Measurements from ENCODE around the gene CES4A. TPM values are rescaled to one million over a fixed set of nuclear protein-coding genes. Genes with fewer than 3 reads are reported as not detected.

The CES4A gene
- total and polyA plus RNA-seq, 5 donors from 2014 or later: 1.6 to 11.9 (median 2.8) TPM

DNA sequence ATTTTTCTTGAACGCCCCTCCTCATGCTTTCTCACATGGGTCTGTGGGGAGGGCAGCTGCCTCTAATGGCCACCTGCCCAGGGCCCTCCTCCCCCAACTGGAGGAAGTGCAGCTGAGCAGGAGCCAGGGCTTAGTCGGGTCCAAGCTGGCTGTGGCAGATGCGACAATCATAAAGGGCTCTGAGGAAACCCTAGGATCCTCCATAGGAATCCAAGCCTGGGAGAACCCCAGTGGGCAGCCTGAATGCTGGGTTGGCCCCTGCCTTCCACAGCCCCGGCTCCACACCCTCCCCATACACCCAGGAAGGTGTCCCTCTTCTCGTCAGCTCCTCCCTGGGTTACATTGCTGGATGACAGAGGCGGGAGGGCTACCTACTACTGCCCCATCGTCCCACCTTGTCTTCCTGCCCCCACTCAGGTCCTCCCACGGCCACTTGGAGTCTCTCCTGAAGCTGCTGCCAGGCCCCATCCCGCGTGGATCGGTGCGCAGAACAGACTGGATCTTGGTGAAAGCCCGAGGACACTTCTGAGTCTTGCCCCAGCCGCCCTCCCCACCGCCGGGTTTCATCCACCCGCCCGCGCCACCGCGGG, 24.9 kb downstream of the CES4A start:
- H3K9me3 Mint-ChIP-seq: no peaks in the 10 kb centered on the region
- peak in 1 of 3 donors; percentile 46 for DNase-seq
- H3K4me3 Mint-ChIP-seq: peak overlapping the region; percentile 56 to 76 (median 66)
- no peaks in the 10 kb centered on the region for H3K36me3 Mint-ChIP-seq
- H3K27me3 Mint-ChIP-seq: no peaks in the 10 kb centered on the region
- H3K4me3 ChIP-seq (ENCODE audit: low read depth, low read length): peak overlapping the region; percentile 37
- ATAC-seq (ENCODE audit: low read depth in 2 of 2): no peak
- peak overlapping the region; percentile 25 to 54 (median 52) for H3K27ac Mint-ChIP-seq
- peaks cover 20% of the 10 kb centered on the region for H3K4me1 ChIP-seq (ENCODE audit: control insufficient read depth, insufficient read depth, low read length, poor library complexity, severe bottlenecking)
- peaks cover 0 to 18% (median 7%) of the 10 kb centered on the region in 4 donors for H3K4me1 Mint-ChIP-seq
- H3K27me3 ChIP-seq (ENCODE audit: control insufficient read depth, insufficient read depth, low read length): no peaks in the 10 kb centered on the region
- H3K9me3 ChIP-seq (ENCODE audit: control insufficient read depth in 2 of 2, low read length in 2 of 2): no peaks in the 10 kb centered on the region
- H3K27ac ChIP-seq (ENCODE audit: insufficient read depth, low read length, poor library complexity, severe bottlenecking): no peak overlapping the region
- H3K36me3 ChIP-seq (ENCODE audit: control insufficient read depth, insufficient read depth, low read length): no peaks in the 10 kb centered on the region

DNA sequence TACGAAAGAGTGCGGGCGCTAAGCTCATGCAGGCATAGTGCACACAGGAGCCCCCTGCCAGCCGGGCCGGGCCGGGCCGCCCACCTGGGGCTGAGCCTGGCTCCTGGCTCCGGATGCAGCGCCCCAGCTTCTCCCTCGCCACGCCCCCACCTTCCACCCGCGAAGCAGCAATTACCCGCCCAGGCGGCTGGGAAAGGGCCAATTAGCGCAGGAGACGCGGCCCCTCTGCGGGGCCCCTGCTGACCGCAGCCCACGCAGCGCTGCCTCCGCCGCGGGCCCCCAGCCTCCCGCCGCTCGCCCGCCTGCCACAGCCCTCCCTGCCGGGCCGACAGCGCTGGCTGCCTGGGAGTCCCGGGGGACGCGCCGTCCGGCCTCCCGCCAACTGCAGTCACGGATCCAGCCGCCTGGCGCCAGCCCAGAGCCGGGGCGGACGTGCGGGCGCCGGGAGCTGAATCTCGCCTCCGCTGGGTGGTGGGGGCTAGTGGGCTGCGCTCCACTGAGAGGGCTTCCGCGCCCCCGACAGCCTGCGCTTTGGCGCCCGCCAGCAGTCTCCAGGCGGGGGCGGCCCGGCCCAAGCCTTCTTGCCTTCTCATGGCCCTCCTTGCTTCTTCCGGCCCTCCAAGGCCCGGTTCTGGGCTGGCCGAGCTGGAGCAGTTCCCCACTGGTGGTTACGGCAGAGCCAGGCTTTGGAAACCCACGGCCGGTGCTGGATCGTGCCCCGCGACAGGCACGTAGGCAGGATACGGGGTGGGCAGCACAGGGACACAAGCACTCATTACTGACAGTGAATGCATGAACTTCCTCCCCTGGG, 25.6 kb downstream of the CES4A start:
- peak; percentile 64 to 90 (median 74) for DNase-seq
- Histone ChIP-seq H3K9me3 (ENCODE audit: control insufficient read depth in 2 of 2, low read length in 2 of 2) (no peaks in the 10 kb centered on the region), H3K4me3 (ENCODE audit: low read depth, low read length) (no peak overlapping the region), H3K4me1 (ENCODE audit: control insufficient read depth, insufficient read depth, low read length, poor library complexity, severe bottlenecking) (peaks cover 20% of the 10 kb centered on the region), H3K27ac (ENCODE audit: insufficient read depth, low read length, poor library complexity, severe bottlenecking) (no peak overlapping the region), H3K36me3 (ENCODE audit: control insufficient read depth, insufficient read depth, low read length) (no peaks in the 10 kb centered on the region), H3K27me3 (ENCODE audit: control insufficient read depth, insufficient read depth, low read length) (no peaks in the 10 kb centered on the region)
- ATAC-seq (ENCODE audit: low read depth in 2 of 2): peak; percentile 42 to 51
- H3K36me3 Mint-ChIP-seq: no peaks in the 10 kb centered on the region
- H3K27me3 Mint-ChIP-seq: no peaks in the 10 kb centered on the region
- peaks cover 0 to 18% (median 7%) of the 10 kb centered on the region in 4 donors for H3K4me1 Mint-ChIP-seq
- H3K9me3 Mint-ChIP-seq: no peaks in the 10 kb centered on the region
- peak overlapping the region; percentile 75 to 92 (median 88) for H3K4me3 Mint-ChIP-seq
- peak overlapping the region in 2 of 3 donors; percentile 54 to 56 for H3K27ac Mint-ChIP-seq

DNA sequence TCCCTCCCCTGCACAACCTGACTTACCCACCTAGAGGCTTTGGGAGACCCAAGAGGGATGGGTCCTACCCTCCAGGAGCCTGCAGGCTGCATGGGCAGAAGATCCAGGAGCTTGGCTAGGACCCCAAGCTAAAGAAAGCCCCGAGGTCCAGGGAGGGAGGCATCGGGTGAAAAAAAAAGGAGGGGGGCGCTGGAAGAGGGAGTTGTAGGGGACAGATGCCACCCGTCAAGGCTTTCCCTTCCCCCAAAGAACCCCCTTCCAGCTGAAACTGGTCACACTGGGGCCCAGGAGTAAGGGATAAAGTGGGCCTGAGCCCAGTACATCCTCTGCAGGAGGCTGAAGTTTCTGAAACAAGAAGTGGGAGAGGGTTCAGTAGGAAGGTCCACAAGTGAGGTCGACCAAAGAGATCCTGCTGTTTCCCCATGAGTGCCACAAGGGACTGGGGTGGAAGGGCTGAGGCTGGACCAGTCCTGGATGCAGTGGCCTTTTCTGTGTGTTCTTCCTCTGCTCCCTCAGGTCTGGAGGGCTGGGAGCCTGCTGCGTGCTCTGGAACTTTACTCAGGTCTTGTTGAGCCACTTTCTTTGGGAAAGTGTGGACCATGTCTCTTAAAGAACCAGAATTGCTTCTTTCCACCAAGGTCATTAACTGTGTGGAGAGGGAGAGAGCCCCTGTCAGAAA, 26.4 kb downstream of the CES4A start:
- no peaks in the 10 kb centered on the region for H3K36me3 ChIP-seq (ENCODE audit: control insufficient read depth, insufficient read depth, low read length)
- ATAC-seq (ENCODE audit: low read depth in 2 of 2) (no peak), DNase-seq (no peak)
- H3K9me3 ChIP-seq (ENCODE audit: control insufficient read depth in 2 of 2, low read length in 2 of 2): no peaks in the 10 kb centered on the region
- peaks cover 20% of the 10 kb centered on the region for H3K4me1 ChIP-seq (ENCODE audit: control insufficient read depth, insufficient read depth, low read length, poor library complexity, severe bottlenecking)
- no peaks in the 10 kb centered on the region for H3K27me3 ChIP-seq (ENCODE audit: control insufficient read depth, insufficient read depth, low read length)
- peak overlapping the region in 1 of 3 donors; percentile 56 for H3K27ac Mint-ChIP-seq
- H3K27me3 Mint-ChIP-seq: no peaks in the 10 kb centered on the region
- no peak overlapping the region for H3K4me3 ChIP-seq (ENCODE audit: low read depth, low read length)
- no peaks in the 10 kb centered on the region for H3K36me3 Mint-ChIP-seq
- H3K4me3 Mint-ChIP-seq: peak overlapping the region; percentile 73 to 90 (median 80)
- H3K4me1 Mint-ChIP-seq: peaks cover 0 to 18% (median 6%) of the 10 kb centered on the region in 4 donors
- no peak overlapping the region for H3K27ac ChIP-seq (ENCODE audit: insufficient read depth, low read length, poor library complexity, severe bottlenecking)
- no peaks in the 10 kb centered on the region for H3K9me3 Mint-ChIP-seq

DNA sequence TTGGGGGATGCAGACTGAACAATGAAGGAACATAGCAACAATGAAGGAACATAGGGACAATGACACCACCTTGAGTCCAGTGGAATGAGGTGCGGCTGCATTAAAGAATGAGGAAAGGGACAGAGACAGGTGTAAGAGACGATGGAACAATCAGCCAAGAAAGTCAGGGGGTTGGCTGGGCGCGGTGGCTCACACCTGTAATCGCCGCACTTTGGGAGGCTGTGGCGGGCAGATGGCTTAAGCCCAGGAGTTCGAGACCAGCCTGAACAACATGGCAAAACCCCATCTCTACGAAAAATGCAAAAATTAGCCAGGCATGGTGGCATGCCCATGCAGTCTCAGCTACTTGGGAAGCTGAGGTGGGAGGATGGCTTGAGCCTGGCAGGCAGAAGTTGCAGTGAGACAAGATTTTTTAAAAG, 26.9 kb downstream of the CES4A start:
- H3K27ac ChIP-seq (ENCODE audit: insufficient read depth, low read length, poor library complexity, severe bottlenecking): no peak overlapping the region
- Mint-ChIP-seq H3K4me3 (peak overlapping the region; percentile 21 to 73 (median 44)), H3K36me3 (no peaks in the 10 kb centered on the region), H3K4me1 (peaks cover 0 to 18% (median 6%) of the 10 kb centered on the region in 4 donors), H3K9me3 (no peaks in the 10 kb centered on the region), H3K27ac (no peak overlapping the region), H3K27me3 (no peaks in the 10 kb centered on the region)
- H3K4me1 ChIP-seq (ENCODE audit: control insufficient read depth, insufficient read depth, low read length, poor library complexity, severe bottlenecking): peaks cover 20% of the 10 kb centered on the region
- H3K27me3 ChIP-seq (ENCODE audit: control insufficient read depth, insufficient read depth, low read length): no peaks in the 10 kb centered on the region
- H3K4me3 ChIP-seq (ENCODE audit: low read depth, low read length): no peak overlapping the region
- ATAC-seq (ENCODE audit: low read depth in 2 of 2) (no peak), DNase-seq (peak in 1 of 3 donors; percentile 44)
- H3K9me3 ChIP-seq (ENCODE audit: control insufficient read depth in 2 of 2, low read length in 2 of 2): no peaks in the 10 kb centered on the region
- H3K36me3 ChIP-seq (ENCODE audit: control insufficient read depth, insufficient read depth, low read length): no peaks in the 10 kb centered on the region

DNA sequence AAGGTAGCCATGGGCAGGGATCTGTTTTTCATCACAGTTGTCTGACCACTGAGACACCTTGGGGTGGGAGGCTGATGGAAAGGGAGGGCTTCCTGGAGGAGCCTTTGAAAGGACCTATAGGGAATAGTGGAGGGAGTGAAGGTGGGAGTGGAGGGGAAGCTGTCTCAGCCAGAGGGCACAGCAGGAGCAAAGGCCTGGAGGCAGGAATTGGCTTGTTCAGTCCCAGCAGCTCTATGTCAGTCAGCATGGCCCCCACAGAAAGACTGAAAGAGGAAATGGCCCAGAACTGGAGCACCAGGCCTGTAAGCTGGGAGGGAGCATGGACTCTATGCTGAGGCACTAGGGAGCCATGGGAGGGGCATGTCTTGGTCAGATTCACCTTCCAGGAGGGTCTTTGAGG, 27.8 kb downstream of the CES4A start:
- H3K9me3 Mint-ChIP-seq: no peaks in the 10 kb centered on the region
- H3K27me3 Mint-ChIP-seq: no peaks in the 10 kb centered on the region
- H3K4me1 ChIP-seq (ENCODE audit: control insufficient read depth, insufficient read depth, low read length, poor library complexity, severe bottlenecking): peaks cover 20% of the 10 kb centered on the region
- no peak overlapping the region for H3K27ac ChIP-seq (ENCODE audit: insufficient read depth, low read length, poor library complexity, severe bottlenecking)
- H3K4me3 Mint-ChIP-seq: peak overlapping the region in 2 of 4 donors; percentile 52 to 81
- no peaks in the 10 kb centered on the region for H3K36me3 Mint-ChIP-seq
- no peak for DNase-seq
- no peaks in the 10 kb centered on the region for H3K36me3 ChIP-seq (ENCODE audit: control insufficient read depth, insufficient read depth, low read length)
- H3K4me1 Mint-ChIP-seq: peaks cover 0 to 13% (median 5%) of the 10 kb centered on the region in 4 donors
- no peak overlapping the region for H3K4me3 ChIP-seq (ENCODE audit: low read depth, low read length)
- H3K27me3 ChIP-seq (ENCODE audit: control insufficient read depth, insufficient read depth, low read length): no peaks in the 10 kb centered on the region
- ATAC-seq (ENCODE audit: low read depth in 2 of 2): no peak
- H3K27ac Mint-ChIP-seq: peak overlapping the region in 1 of 3 donors; percentile 92
- H3K9me3 ChIP-seq (ENCODE audit: control insufficient read depth in 2 of 2, low read length in 2 of 2): no peaks in the 10 kb centered on the region

DNA sequence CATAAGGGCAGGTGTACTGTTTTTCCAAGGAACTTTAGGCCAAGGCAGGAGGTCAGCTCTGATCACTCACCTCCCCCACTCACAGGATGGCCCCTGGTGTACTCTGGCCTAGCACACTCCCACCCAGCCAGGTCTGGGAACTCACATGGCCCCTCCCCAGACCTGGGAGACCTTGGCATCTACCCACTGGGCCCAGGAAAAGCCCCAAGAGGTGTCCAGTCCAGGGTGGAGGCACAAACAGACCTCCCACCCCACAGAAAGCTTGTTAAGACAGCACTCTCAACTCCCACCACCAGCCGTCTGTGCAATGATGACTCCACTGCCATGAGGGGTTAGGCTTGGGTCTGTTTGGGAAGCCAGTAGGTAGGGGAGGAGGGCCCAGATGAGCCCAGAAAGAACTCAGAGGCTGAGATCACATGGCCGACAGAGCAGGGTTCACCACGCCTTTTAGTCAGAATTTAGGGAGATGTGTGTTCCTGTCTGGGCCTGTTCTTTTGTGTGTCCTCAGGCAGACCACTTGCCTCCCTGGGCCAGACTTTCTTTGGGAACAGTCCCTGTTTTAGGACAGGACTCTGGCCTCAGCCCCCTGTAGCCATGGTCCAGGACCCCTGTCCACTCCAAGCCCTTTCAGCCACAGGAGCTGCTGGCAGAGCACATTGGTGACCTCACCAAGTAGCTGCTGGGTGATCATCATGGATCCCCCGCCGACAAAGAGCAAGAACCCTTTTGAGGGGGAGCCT, 28.5 kb downstream of the CES4A start:
- Mint-ChIP-seq H3K27me3 (no peaks in the 10 kb centered on the region), H3K9me3 (no peaks in the 10 kb centered on the region), H3K27ac (no peak overlapping the region), H3K4me1 (peaks cover 0 to 13% (median 5%) of the 10 kb centered on the region in 4 donors), H3K4me3 (no peak overlapping the region), H3K36me3 (no peaks in the 10 kb centered on the region)
- H3K4me1 ChIP-seq (ENCODE audit: control insufficient read depth, insufficient read depth, low read length, poor library complexity, severe bottlenecking): peaks cover 20% of the 10 kb centered on the region
- no peaks in the 10 kb centered on the region for H3K36me3 ChIP-seq (ENCODE audit: control insufficient read depth, insufficient read depth, low read length)
- no peaks in the 10 kb centered on the region for H3K9me3 ChIP-seq (ENCODE audit: control insufficient read depth in 2 of 2, low read length in 2 of 2)
- H3K27me3 ChIP-seq (ENCODE audit: control insufficient read depth, insufficient read depth, low read length): no peaks in the 10 kb centered on the region
- no peak overlapping the region for H3K4me3 ChIP-seq (ENCODE audit: low read depth, low read length)
- ATAC-seq (ENCODE audit: low read depth in 2 of 2): no peak
- DNase-seq: no peak
- H3K27ac ChIP-seq (ENCODE audit: insufficient read depth, low read length, poor library complexity, severe bottlenecking): no peak overlapping the region

DNA sequence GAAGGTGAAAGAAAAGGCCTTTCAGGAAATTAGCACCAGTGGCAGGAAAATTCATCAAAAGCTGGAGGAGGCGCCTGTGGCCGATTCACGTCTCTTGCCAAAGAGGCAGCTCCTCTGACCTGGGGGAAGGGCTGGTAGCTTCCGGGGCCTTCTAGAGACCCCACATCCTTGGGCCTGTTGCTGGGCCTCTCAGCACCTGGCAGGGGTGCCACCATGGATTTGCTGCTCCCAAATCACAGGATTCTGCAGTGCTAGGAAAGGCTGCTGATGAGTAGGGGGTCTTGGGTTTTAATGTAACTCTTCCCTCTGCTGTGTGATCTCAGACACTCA, 29.0 kb downstream of the CES4A start:
- Histone ChIP-seq H3K9me3 (ENCODE audit: control insufficient read depth in 2 of 2, low read length in 2 of 2) (no peaks in the 10 kb centered on the region), H3K27ac (ENCODE audit: insufficient read depth, low read length, poor library complexity, severe bottlenecking) (no peak overlapping the region), H3K36me3 (ENCODE audit: control insufficient read depth, insufficient read depth, low read length) (no peaks in the 10 kb centered on the region), H3K4me1 (ENCODE audit: control insufficient read depth, insufficient read depth, low read length, poor library complexity, severe bottlenecking) (peaks cover 20% of the 10 kb centered on the region), H3K27me3 (ENCODE audit: control insufficient read depth, insufficient read depth, low read length) (no peaks in the 10 kb centered on the region), H3K4me3 (ENCODE audit: low read depth, low read length) (no peak overlapping the region)
- peak overlapping the region in 2 of 4 donors; percentile 59 to 82 for H3K4me3 Mint-ChIP-seq
- peaks cover 0 to 13% (median 5%) of the 10 kb centered on the region in 4 donors for H3K4me1 Mint-ChIP-seq
- no peaks in the 10 kb centered on the region for H3K9me3 Mint-ChIP-seq
- DNase-seq (no peak), ATAC-seq (ENCODE audit: low read depth in 2 of 2) (no peak)
- H3K27ac Mint-ChIP-seq: peak overlapping the region in 1 of 3 donors; percentile 5
- H3K36me3 Mint-ChIP-seq: no peaks in the 10 kb centered on the region
- H3K27me3 Mint-ChIP-seq: no peaks in the 10 kb centered on the region
